ENCODE data around the gene MAGI2.

MAGI2 gene

DNA sequence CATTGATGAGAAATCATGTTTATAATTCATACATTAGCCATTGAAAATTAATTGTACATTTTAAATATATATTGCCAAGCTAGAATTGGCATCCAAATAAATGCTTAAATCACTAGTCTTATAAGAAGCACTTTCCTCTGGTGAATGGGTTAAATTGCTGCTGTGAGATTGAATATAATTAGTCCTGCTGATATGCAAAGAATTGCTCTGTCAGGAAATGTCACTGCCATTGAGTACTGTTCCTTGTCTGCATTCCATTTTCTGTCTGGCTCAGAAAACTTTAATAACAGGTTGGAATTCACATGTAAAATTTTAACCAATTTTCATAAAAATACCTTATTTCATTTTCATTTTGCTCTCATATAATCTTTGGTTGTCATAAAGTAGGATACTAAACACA lies 589.1 kb downstream of the MAGI2 start:
- Histone ChIP-seq H3K27me3 (ENCODE audit: control insufficient read depth, insufficient read depth, low read length) (no peaks in the 10 kb centered on the region), H3K4me1 (ENCODE audit: control insufficient read depth, insufficient read depth, low read length) (no peaks in the 10 kb centered on the region), H3K36me3 (ENCODE audit: control insufficient read depth, insufficient read depth, low read length) (no peaks in the 10 kb centered on the region), H3K27ac (ENCODE audit: low read depth, low read length) (no peak overlapping the region), H3K9ac (ENCODE audit: low read length) (no peak overlapping the region), H3K9me3 (ENCODE audit: control insufficient read depth, insufficient read depth, low read depth, low read length) (peaks cover 4% of the 10 kb centered on the region; the same call in 1 of the 2 replicates), H3K4me3 (ENCODE audit: low read depth, low read length) (no peak overlapping the region)

DNA sequence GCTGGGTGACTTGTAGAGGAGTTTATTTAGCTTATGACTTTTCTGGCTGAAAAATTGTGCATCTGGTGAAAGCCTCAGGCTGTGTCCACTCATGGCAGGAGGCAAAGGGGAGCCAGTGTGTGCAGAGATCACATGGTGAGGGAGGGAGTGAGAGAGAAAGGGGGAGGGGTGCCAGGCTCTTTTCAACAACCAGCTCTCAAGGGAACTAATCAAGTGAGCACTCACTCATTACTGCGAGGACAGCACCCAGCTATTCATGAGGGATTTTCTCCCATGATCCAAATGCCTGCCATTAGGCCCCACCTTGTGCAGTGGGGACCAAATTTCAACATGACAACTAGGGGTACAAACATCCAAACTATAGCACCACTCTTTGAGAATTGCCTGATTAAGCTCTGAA lies 590.2 kb downstream of the MAGI2 start:
- peaks cover 4% of the 10 kb centered on the region; the same call in 1 of the 2 replicates for H3K9me3 ChIP-seq (ENCODE audit: control insufficient read depth, insufficient read depth, low read depth, low read length)
- H3K27me3 ChIP-seq (ENCODE audit: control insufficient read depth, insufficient read depth, low read length) = no peaks in the 10 kb centered on the region
- H3K27ac ChIP-seq (ENCODE audit: low read depth, low read length) = no peak overlapping the region
- no peaks in the 10 kb centered on the region for H3K4me1 ChIP-seq (ENCODE audit: control insufficient read depth, insufficient read depth, low read length)
- no peak overlapping the region for H3K4me3 ChIP-seq (ENCODE audit: low read depth, low read length)
- no peaks in the 10 kb centered on the region for H3K36me3 ChIP-seq (ENCODE audit: control insufficient read depth, insufficient read depth, low read length)
- H3K9ac ChIP-seq (ENCODE audit: low read length) = no peak overlapping the region

DNA sequence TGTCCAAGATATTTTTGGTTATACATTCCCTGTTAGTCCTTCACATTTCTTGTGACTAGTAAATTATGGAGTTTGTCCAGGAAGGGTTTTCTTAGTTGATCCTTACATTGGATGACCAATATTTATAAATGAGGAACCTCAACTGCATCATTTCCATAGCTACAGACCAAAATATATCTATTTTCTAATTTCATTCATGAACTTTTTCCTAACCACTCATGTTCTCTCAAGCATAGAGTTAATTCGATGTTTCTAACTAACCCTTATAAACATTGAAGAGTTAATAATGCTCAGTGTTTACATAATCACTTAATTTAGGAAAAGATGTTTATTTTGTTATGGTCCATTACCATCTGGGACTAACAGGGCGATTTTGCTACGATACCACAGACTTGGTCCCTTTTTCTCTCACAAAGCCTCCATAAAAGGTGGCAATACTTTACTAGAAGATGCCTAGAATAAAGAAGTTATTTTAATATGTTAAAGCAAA lies 591.0 kb downstream of the MAGI2 start:
- Histone ChIP-seq H3K27ac (ENCODE audit: low read depth, low read length) (no peak overlapping the region), H3K4me3 (ENCODE audit: low read depth, low read length) (no peak overlapping the region), H3K36me3 (ENCODE audit: control insufficient read depth, insufficient read depth, low read length) (no peaks in the 10 kb centered on the region), H3K27me3 (ENCODE audit: control insufficient read depth, insufficient read depth, low read length) (no peaks in the 10 kb centered on the region), H3K9ac (ENCODE audit: low read length) (no peak overlapping the region), H3K4me1 (ENCODE audit: control insufficient read depth, insufficient read depth, low read length) (no peaks in the 10 kb centered on the region), H3K9me3 (ENCODE audit: control insufficient read depth, insufficient read depth, low read depth, low read length) (peaks cover 4% of the 10 kb centered on the region; the same call in 1 of the 2 replicates)

DNA sequence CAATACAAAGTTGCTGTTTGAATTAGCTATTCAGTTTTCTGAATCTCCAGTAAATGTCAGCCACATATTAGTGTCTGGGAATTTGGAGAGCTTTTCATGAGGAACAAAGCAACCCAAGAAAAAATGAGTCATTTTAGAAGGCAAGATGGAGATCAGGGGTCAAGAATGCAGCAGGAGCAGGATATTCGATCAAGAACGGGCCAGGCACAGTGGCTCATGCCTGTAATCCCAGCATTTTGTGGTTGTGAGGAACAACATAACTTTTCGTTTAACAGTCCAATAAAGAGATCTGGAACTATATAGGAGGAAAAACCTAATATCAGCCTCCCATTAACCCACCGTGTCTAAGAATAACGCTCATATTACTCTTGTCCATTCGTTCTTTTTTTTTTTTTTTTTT lies 600.5 kb downstream of the MAGI2 start:
- no peaks in the 10 kb centered on the region for H3K9me3 ChIP-seq (ENCODE audit: control insufficient read depth, insufficient read depth, low read depth, low read length)
- no peak overlapping the region for H3K9ac ChIP-seq (ENCODE audit: low read length)
- no peak overlapping the region for H3K27ac ChIP-seq (ENCODE audit: low read depth, low read length)
- H3K4me3 ChIP-seq (ENCODE audit: low read depth, low read length) = no peak overlapping the region
- no peaks in the 10 kb centered on the region for H3K27me3 ChIP-seq (ENCODE audit: control insufficient read depth, insufficient read depth, low read length)
- H3K36me3 ChIP-seq (ENCODE audit: control insufficient read depth, insufficient read depth, low read length) = no peaks in the 10 kb centered on the region
- H3K4me1 ChIP-seq (ENCODE audit: control insufficient read depth, insufficient read depth, low read length) = no peaks in the 10 kb centered on the region

DNA sequence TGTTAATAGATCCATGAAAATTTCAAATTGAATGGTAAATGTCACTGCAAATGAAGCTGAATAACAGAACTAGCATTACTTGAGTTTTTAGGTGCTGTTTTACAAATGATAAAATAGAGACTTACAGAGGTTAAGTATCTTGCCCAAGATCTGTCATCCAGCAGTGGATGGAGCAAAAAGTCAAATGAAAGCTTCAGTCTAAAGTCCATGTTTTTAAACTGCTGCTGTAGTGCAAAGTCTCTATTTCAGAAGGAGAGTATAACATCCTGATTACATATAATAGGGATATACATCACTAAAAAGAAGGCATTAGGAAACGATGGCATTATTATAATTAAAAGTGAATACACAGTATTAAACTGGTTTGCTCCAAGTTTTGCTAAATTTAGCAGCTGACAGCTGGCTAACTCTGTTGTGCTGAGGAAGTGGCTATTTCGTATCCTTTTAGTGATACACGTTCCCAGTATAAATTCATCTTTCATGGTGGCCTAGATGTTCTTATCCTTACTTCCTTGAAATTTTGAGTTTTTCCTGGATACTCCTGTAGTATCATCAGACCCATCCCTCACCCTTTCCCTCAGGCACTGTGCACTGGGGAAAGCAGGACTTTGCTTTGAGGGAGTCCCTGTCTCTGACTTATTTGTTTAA lies 603.2 kb downstream of the MAGI2 start:
- Histone ChIP-seq H3K4me3 (ENCODE audit: low read depth, low read length) (no peak overlapping the region), H3K9ac (ENCODE audit: low read length) (no peak overlapping the region), H3K27me3 (ENCODE audit: control insufficient read depth, insufficient read depth, low read length) (no peaks in the 10 kb centered on the region), H3K4me1 (ENCODE audit: control insufficient read depth, insufficient read depth, low read length) (no peaks in the 10 kb centered on the region), H3K36me3 (ENCODE audit: control insufficient read depth, insufficient read depth, low read length) (no peaks in the 10 kb centered on the region), H3K27ac (ENCODE audit: low read depth, low read length) (no peak overlapping the region), H3K9me3 (ENCODE audit: control insufficient read depth, insufficient read depth, low read depth, low read length) (no peaks in the 10 kb centered on the region)

DNA sequence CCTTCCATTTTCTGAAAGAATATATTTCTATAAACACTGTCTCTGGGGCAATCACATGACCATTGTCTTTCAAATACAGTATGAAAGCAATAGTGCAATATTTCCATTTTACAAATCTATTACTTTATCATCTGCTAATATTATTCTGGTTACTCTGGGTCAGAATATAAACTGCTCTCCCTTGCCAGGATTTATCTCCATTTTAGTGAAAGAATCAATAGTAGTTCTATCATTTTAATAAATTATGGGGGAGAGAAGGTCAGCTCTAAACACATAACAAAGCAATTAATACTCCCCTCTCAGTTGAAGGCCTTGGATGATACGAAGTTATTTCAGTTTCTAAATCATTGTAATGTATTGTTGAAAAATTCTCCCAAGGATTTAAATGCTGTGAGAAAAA lies 608.3 kb downstream of the MAGI2 start:
- no peaks in the 10 kb centered on the region for H3K36me3 ChIP-seq (ENCODE audit: control insufficient read depth, insufficient read depth, low read length)
- no peak overlapping the region for H3K4me3 ChIP-seq (ENCODE audit: low read depth, low read length)
- H3K27me3 ChIP-seq (ENCODE audit: control insufficient read depth, insufficient read depth, low read length) = no peaks in the 10 kb centered on the region

DNA sequence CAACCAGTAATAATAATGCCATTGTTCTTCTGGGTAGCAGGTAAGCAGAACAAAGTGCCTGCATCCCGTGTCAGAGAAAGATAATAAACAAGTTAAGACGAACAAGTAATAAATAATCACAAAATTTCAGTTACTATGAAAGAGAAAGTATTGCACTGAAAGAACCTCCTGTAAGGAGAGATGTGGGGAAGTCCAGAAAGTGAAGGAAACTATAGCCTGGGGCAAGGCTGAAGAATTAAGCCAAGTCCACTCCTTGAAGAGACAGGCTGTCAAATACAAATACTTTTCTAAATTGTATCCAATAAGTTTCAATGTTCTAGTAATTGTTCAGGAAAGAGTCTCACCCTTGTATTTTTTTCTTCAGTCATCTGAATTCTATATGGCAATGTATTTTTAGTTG lies 611.4 kb downstream of the MAGI2 start:
- Histone ChIP-seq H3K4me1 (ENCODE audit: control insufficient read depth, insufficient read depth, low read length) (no peaks in the 10 kb centered on the region), H3K27ac (ENCODE audit: low read depth, low read length) (no peak overlapping the region), H3K27me3 (ENCODE audit: control insufficient read depth, insufficient read depth, low read length) (no peaks in the 10 kb centered on the region), H3K9me3 (ENCODE audit: control insufficient read depth, insufficient read depth, low read depth, low read length) (no peaks in the 10 kb centered on the region), H3K4me3 (ENCODE audit: low read depth, low read length) (no peak overlapping the region), H3K36me3 (ENCODE audit: control insufficient read depth, insufficient read depth, low read length) (no peaks in the 10 kb centered on the region), H3K9ac (ENCODE audit: low read length) (no peak overlapping the region)

More for the DNA sequence above, 608.3 kb downstream of the MAGI2 start:
- Histone ChIP-seq H3K9me3 (ENCODE audit: control insufficient read depth, insufficient read depth, low read depth, low read length) (no peaks in the 10 kb centered on the region), H3K27ac (ENCODE audit: low read depth, low read length) (no peak overlapping the region), H3K4me1 (ENCODE audit: control insufficient read depth, insufficient read depth, low read length) (no peaks in the 10 kb centered on the region), H3K9ac (ENCODE audit: low read length) (no peak overlapping the region)

DNA sequence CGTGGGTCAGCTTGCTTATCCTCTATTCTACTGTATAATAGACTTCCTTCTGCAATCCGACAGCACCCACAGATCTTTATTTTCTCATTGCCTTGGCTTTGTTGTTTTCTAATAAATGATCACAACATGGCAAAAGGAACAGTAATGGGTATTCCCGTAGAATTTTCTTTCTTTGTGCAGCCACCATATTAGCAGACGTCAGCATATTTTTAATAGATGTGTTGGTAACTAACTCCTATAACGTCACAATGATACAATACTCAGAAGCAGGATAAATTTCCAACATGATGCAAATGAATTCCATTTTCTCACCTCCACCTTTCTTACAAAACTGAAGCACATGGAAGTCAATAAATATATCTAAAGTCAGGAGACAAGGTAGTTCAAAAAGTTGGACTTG lies 617.6 kb downstream of the MAGI2 start:
- Histone ChIP-seq H3K27me3 (ENCODE audit: control insufficient read depth, insufficient read depth, low read length) (no peaks in the 10 kb centered on the region), H3K9ac (ENCODE audit: low read length) (no peak overlapping the region), H3K4me1 (ENCODE audit: control insufficient read depth, insufficient read depth, low read length) (no peaks in the 10 kb centered on the region), H3K4me3 (ENCODE audit: low read depth, low read length) (no peak overlapping the region), H3K27ac (ENCODE audit: low read depth, low read length) (no peak overlapping the region), H3K9me3 (ENCODE audit: control insufficient read depth, insufficient read depth, low read depth, low read length) (peaks cover 8% of the 10 kb centered on the region), H3K36me3 (ENCODE audit: control insufficient read depth, insufficient read depth, low read length) (no peaks in the 10 kb centered on the region)

DNA sequence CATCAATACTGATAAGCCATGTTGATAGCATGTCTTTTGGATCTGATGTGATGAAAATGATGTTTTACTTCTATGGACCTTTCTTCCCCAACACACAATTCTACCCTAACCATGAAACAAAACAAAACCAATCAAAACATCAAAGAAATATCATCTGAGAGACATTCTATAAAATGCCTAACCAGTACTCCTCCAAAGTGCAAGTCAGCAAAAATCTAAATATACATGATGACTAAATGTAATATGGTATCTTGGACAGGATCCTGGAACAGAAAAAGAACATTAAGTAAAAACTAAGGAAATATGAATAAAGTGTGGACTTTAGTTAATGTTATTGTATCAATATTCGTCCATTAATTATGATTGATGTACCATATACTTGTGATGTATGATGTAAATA lies 625.1 kb downstream of the MAGI2 start:
- H3K27me3 ChIP-seq (ENCODE audit: control insufficient read depth, insufficient read depth, low read length) = no peaks in the 10 kb centered on the region
- H3K4me1 ChIP-seq (ENCODE audit: control insufficient read depth, insufficient read depth, low read length) = no peaks in the 10 kb centered on the region
- H3K4me3 ChIP-seq (ENCODE audit: low read depth, low read length) = no peak overlapping the region
- peaks cover 4% of the 10 kb centered on the region for H3K9me3 ChIP-seq (ENCODE audit: control insufficient read depth, insufficient read depth, low read depth, low read length)
- H3K27ac ChIP-seq (ENCODE audit: low read depth, low read length) = no peak overlapping the region
- H3K9ac ChIP-seq (ENCODE audit: low read length) = no peak overlapping the region
- no peaks in the 10 kb centered on the region for H3K36me3 ChIP-seq (ENCODE audit: control insufficient read depth, insufficient read depth, low read length)

DNA sequence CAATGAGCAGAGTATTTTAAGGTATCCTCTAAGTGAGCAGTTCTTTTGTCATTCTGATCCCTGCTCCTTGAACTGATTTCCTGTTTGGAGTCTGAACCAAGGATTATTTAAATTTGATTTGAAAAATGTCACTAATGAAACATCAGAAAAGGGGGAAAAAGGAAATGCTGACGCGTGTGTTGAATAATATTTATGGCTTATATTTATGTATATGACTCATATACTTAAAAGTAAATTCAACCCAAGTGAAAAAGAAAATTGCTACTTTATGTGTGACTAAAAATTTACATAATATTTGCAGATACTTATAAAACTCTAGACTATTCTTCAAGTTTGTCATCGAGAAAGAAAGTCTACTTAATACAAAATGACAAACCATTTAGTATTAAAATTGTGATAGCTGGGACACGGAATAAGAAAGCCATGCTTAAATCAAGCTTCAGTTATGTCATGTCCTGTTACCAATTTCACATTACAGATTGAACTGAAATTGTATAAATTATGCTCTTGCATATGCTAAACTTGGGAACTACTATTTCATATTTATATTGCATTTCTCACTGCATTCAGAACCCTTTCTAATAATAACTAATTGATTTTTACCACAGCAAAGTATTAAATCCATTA lies 649.9 kb downstream of the MAGI2 start:
- Histone ChIP-seq H3K4me1 (ENCODE audit: control insufficient read depth, insufficient read depth, low read length) (no peaks in the 10 kb centered on the region), H3K4me3 (ENCODE audit: low read depth, low read length) (no peak overlapping the region), H3K9me3 (ENCODE audit: control insufficient read depth, insufficient read depth, low read depth, low read length) (peaks cover 5% of the 10 kb centered on the region; the same call in 1 of the 2 replicates), H3K27ac (ENCODE audit: low read depth, low read length) (no peak overlapping the region), H3K27me3 (ENCODE audit: control insufficient read depth, insufficient read depth, low read length) (no peaks in the 10 kb centered on the region), H3K9ac (ENCODE audit: low read length) (no peak overlapping the region), H3K36me3 (ENCODE audit: control insufficient read depth, insufficient read depth, low read length) (no peaks in the 10 kb centered on the region)

DNA sequence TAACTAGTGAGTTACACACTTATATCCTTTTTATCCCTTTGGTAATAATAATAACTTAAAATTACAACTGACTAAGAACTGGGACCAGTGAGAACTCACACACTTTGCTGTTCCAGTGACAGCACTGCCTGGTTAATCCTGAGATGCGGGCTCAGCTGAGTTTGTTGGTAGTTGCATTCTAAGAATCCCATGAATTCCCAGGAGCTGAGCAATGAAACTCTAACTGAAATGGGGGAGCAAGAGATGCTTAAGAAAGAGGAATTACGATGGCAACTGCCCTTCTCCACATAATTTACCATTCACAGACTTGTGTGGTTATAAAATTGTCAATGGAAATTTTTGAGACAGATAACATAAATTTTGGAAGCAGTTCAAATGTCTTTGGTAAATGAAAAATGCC lies 659.4 kb downstream of the MAGI2 start:
- Histone ChIP-seq H3K27me3 (ENCODE audit: control insufficient read depth, insufficient read depth, low read length) (no peaks in the 10 kb centered on the region), H3K9ac (ENCODE audit: low read length) (no peak overlapping the region), H3K27ac (ENCODE audit: low read depth, low read length) (no peak overlapping the region), H3K36me3 (ENCODE audit: control insufficient read depth, insufficient read depth, low read length) (no peaks in the 10 kb centered on the region), H3K4me1 (ENCODE audit: control insufficient read depth, insufficient read depth, low read length) (peaks cover 6% of the 10 kb centered on the region), H3K9me3 (ENCODE audit: control insufficient read depth, insufficient read depth, low read depth, low read length) (peaks cover 15% of the 10 kb centered on the region; the same call in 1 of the 2 replicates), H3K4me3 (ENCODE audit: low read depth, low read length) (no peak overlapping the region)

Measured in HUES6 (cell line).